Right atrium auricular region (tissue), 2 donors: ENCODE results near the gene TOP2B. TPM values are rescaled to one million over a fixed set of nuclear protein-coding genes. Genes with fewer than 3 reads are reported as not detected.

Experiments
- DNase-seq: peaks from one replicate; pipeline ENCODE4 v3.0.0-alpha.2; 2019; ENCODE audit warnings: low spot score
- H3K27ac ChIP-seq, 2 donors: fragments of 200-600 bp; sonication (generic); 1 replicate in 1 of 2; 2 replicates in 1 of 2; pipeline ENCODE4 v1.5.1; 2016 to 2019
- H3K27me3 ChIP-seq, 2 donors: fragments of 200-600 bp; sonication (generic); one replicate each; pipeline versions ENCODE4 v1.5.1 to v1.6.0; 2017 to 2019
- H3K36me3 ChIP-seq: fragments of 200-600 bp; sonication (generic); one replicate; pipeline ENCODE4 v1.5.1; 2016
- H3K4me1 ChIP-seq, 2 donors: fragments of 200-600 bp; sonication (generic); one replicate each; pipeline versions ENCODE4 v1.5.1 to v1.6.0; 2017 to 2019
- H3K4me3 ChIP-seq, 2 donors: fragments of 200-600 bp; sonication (generic); 1 replicate in 1 of 2; 2 replicates in 1 of 2; pipeline ENCODE4 v1.5.1; 2017 to 2019; ENCODE audit warnings: mild to moderate bottlenecking in 1 of 2, moderate library complexity in 1 of 2
- H3K9me3 ChIP-seq, 2 donors: fragments of 200-600 bp; sonication (generic); one replicate each; pipeline ENCODE4 v1.5.1; 2019
- total RNA-seq, 2 donors: library from RNA; depleted of rRNA; stranded (reverse); fragments of >200 nt; gene quantifications; one replicate each; pipeline ENCODE4 v1.1.0, GENCODE V29; 2016
- TF ChIP-seq, protein P1 (sequence below), 2 donors: fragments of 200-600 bp; sonication (generic); IDR thresholded peaks; one replicate each; pipeline ENCODE4 v1.5.1; 2019; ENCODE audit warnings: antibody characterized with exemption in 2 of 2

TOP2B gene
- total RNA-seq, 2 donors from 2014 or later: 67.2 to 91.4 TPM

GRCh38 chr3:25610779-25611178 is 53.9 kb downstream of the TOP2B start:
- Histone ChIP-seq H3K9me3 (no peaks in the 10 kb centered on the region), H3K4me3 (no peak overlapping the region), H3K27ac (no peak overlapping the region), H3K27me3 (no peaks in the 10 kb centered on the region), H3K4me1 (no peaks in the 10 kb centered on the region), H3K36me3 (peaks cover 89% of the 10 kb centered on the region)
- no peak for DNase-seq
- TF ChIP-seq, protein P1, sequence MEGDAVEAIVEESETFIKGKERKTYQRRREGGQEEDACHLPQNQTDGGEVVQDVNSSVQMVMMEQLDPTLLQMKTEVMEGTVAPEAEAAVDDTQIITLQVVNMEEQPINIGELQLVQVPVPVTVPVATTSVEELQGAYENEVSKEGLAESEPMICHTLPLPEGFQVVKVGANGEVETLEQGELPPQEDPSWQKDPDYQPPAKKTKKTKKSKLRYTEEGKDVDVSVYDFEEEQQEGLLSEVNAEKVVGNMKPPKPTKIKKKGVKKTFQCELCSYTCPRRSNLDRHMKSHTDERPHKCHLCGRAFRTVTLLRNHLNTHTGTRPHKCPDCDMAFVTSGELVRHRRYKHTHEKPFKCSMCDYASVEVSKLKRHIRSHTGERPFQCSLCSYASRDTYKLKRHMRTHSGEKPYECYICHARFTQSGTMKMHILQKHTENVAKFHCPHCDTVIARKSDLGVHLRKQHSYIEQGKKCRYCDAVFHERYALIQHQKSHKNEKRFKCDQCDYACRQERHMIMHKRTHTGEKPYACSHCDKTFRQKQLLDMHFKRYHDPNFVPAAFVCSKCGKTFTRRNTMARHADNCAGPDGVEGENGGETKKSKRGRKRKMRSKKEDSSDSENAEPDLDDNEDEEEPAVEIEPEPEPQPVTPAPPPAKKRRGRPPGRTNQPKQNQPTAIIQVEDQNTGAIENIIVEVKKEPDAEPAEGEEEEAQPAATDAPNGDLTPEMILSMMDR (IDR thresholded peaks at IDR 0.05): no peak

GRCh38 chr3:25610167-25610566 is 54.5 kb downstream of the TOP2B start:
- H3K36me3 ChIP-seq: peaks cover 85% of the 10 kb centered on the region
- no peak overlapping the region for H3K4me3 ChIP-seq
- DNase-seq: no peak
- no peaks in the 10 kb centered on the region for H3K4me1 ChIP-seq
- H3K9me3 ChIP-seq: no peaks in the 10 kb centered on the region
- no peaks in the 10 kb centered on the region for H3K27me3 ChIP-seq
- H3K27ac ChIP-seq: no peak overlapping the region
- TF ChIP-seq, protein P1 (IDR thresholded peaks at IDR 0.05): no peak

- DNase-seq: no peak
- TF ChIP-seq, protein P1 (IDR thresholded peaks at IDR 0.05): no peak
- Histone ChIP-seq H3K4me1 (peaks cover 0 to 14% of the 10 kb centered on the region in 2 donors), H3K27me3 (no peaks in the 10 kb centered on the region), H3K9me3 (no peaks in the 10 kb centered on the region), H3K27ac (peak overlapping the region; percentile 57 to 74), H3K4me3 (no peak overlapping the region), H3K36me3 (peaks cover 40% of the 10 kb centered on the region)
Observed at GRCh38 chr3:25604107-25604805, 60.5 kb downstream of the TOP2B start.

GRCh38 chr3:25603703-25604102 is 61.0 kb downstream of the TOP2B start:
- H3K27ac ChIP-seq: peak overlapping the region; percentile 57 to 74
- no peak for DNase-seq
- TF ChIP-seq, protein P1 (IDR thresholded peaks at IDR 0.05): no peak
- H3K27me3 ChIP-seq: no peaks in the 10 kb centered on the region
- peaks cover 0 to 14% of the 10 kb centered on the region in 2 donors for H3K4me1 ChIP-seq
- H3K9me3 ChIP-seq: no peaks in the 10 kb centered on the region
- H3K36me3 ChIP-seq: peaks cover 40% of the 10 kb centered on the region
- no peak overlapping the region for H3K4me3 ChIP-seq

GRCh38 chr3:25597535-25598101 is 67.1 kb downstream of the TOP2B start:
- TF ChIP-seq, protein P1 (IDR thresholded peaks at IDR 0.05): no peak
- no peaks in the 10 kb centered on the region for H3K9me3 ChIP-seq
- H3K36me3 ChIP-seq: peaks cover 33% of the 10 kb centered on the region
- H3K4me1 ChIP-seq: peaks cover 0 to 17% of the 10 kb centered on the region in 2 donors
- no peak for DNase-seq
- H3K27ac ChIP-seq: no peak overlapping the region
- H3K4me3 ChIP-seq: no peak overlapping the region
- H3K27me3 ChIP-seq: no peaks in the 10 kb centered on the region
